PC-3 (cell line): ENCODE results near the gene SIX1.

Source experiments
- EZH2 ChIP-seq: fragments of 300-600 bp; sonication (generic); IDR thresholded peaks from one replicate; pipeline ENCODE4 v1.6.1; 2017; ENCODE audit warnings: antibody characterized with exemption, mild to moderate bottlenecking, low read length; ENCODE audit not compliant: unreplicated experiment
- EZH2phosphoT487 ChIP-seq: fragments of 300-600 bp; sonication (generic); IDR thresholded peaks from 2 replicates; pipeline ENCODE4 v1.6.1; 2018; ENCODE audit warnings: mild to moderate bottlenecking, antibody characterized with exemption, low read length, borderline replicate concordance
- TF ChIP-seq, protein P1 (sequence below): fragments of 300-600 bp; sonication (generic); conservative IDR thresholded peaks from 2 replicates; pipeline ENCODE4 v1.5.1; 2017; ENCODE audit warnings: antibody characterized with exemption, low read depth, mild to moderate bottlenecking, low read length

DNA sequence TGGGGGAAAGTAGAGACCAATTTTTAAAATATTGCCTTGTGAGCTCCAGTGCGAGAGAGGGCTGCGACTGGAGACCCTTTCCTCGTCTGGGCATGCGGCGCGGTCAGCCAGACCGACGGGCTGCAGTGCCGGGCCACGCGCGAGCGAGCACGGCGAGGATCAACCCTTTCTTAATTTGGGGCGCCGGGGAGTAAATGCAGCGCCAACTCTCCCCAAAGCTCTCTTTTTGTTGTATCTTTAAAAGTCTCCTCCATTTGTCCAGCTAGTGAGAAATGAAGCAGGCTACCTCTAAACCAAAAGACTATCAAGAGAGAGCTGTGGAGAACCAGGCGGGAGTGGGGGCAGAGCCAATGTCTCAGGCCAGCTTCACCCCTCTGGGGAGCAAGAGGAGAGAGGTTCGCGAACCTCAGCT, 1.4 kb downstream of the SIX1 start:
- TF ChIP-seq, protein P1, sequence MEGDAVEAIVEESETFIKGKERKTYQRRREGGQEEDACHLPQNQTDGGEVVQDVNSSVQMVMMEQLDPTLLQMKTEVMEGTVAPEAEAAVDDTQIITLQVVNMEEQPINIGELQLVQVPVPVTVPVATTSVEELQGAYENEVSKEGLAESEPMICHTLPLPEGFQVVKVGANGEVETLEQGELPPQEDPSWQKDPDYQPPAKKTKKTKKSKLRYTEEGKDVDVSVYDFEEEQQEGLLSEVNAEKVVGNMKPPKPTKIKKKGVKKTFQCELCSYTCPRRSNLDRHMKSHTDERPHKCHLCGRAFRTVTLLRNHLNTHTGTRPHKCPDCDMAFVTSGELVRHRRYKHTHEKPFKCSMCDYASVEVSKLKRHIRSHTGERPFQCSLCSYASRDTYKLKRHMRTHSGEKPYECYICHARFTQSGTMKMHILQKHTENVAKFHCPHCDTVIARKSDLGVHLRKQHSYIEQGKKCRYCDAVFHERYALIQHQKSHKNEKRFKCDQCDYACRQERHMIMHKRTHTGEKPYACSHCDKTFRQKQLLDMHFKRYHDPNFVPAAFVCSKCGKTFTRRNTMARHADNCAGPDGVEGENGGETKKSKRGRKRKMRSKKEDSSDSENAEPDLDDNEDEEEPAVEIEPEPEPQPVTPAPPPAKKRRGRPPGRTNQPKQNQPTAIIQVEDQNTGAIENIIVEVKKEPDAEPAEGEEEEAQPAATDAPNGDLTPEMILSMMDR, result no peak
- TF ChIP-seq EZH2, result no peak
- TF ChIP-seq EZH2phosphoT487, result no peak
